Keratinocyte (primary cell): Measurements from ENCODE around the gene REEP6. TPM values are rescaled to one million over a fixed set of nuclear protein-coding genes. Genes with fewer than 3 reads are reported as not detected.
A peak's percentile ranks its signal among the peaks of the same experiment; 100 is the strongest.

Experiments used
- DNase-seq: peaks from one replicate; pipeline ENCODE4 v3.0.0-alpha.2; 2011; ENCODE audit warnings: low read depth, missing footprints, low spot score
- FAIRE-seq: peaks from 2 replicates; lab custom pipeline; 2011; peaks lifted over from hg19 to GRCh38; lab: Jason Lieb, UNC
- H2AFZ ChIP-seq: 2 replicates; pipeline ENCODE4 v1.6.0; 2012; ENCODE audit warnings: low read length, control low read depth, inconsistent platforms; ENCODE audit not compliant: control insufficient read depth
- H3K27ac ChIP-seq: 2 replicates; pipeline ENCODE4 v1.5.1; 2011; ENCODE audit warnings: low read length; ENCODE audit not compliant: control insufficient read depth, insufficient read depth
- H3K27me3 ChIP-seq: 3 replicates; pipeline ENCODE4 v1.6.0; 2011; ENCODE audit warnings: low read length; ENCODE audit not compliant: control insufficient read depth, insufficient read depth; ENCODE audit errors: extremely low read depth
- H3K36me3 ChIP-seq, 2 experiments: 2 replicates in 1 of 2; 3 replicates in 1 of 2; pipeline ENCODE4 v1.5.1; 2011; ENCODE audit warnings: low read length in 2 of 2, mild to moderate bottlenecking in 1 of 2; ENCODE audit not compliant: control insufficient read depth in 2 of 2, insufficient read depth in 2 of 2; ENCODE audit errors: extremely low read depth in 1 of 2
- H3K4me1 ChIP-seq: 3 replicates; pipeline ENCODE4 v1.5.1; 2011; ENCODE audit warnings: low read length; ENCODE audit not compliant: control insufficient read depth, insufficient read depth; ENCODE audit errors: extremely low read depth
- H3K4me2 ChIP-seq: 3 replicates; pipeline ENCODE4 v1.6.0; 2011; ENCODE audit warnings: low read depth, low read length; ENCODE audit not compliant: control insufficient read depth, insufficient read depth; ENCODE audit errors: extremely low read depth
- H3K4me3 ChIP-seq, 3 experiments: fragments of 200-600 bp in 1 of 3; sonication (generic) in 1 of 3; 2 replicates in 2 of 3; 3 replicates in 1 of 3; pipeline ENCODE4 v1.5.1; 2011 to 2016; ENCODE audit warnings: low read length in 3 of 3, mild to moderate bottlenecking in 3 of 3, control low read depth in 2 of 3, inconsistent platforms in 1 of 3, low read depth in 1 of 3, mixed read lengths in 1 of 3, mixed run types in 1 of 3, moderate library complexity in 1 of 3; ENCODE audit not compliant: control insufficient read depth in 2 of 3, insufficient read depth in 2 of 3; ENCODE audit errors: extremely low read depth in 1 of 3
- H3K79me2 ChIP-seq: 2 replicates; pipeline ENCODE4 v1.6.0; 2012; ENCODE audit warnings: low read length; ENCODE audit not compliant: control insufficient read depth, insufficient read depth
- H3K9ac ChIP-seq: 3 replicates; pipeline ENCODE4 v1.6.0; 2011; ENCODE audit warnings: low read length; ENCODE audit not compliant: control insufficient read depth, insufficient read depth; ENCODE audit errors: extremely low read depth
- H3K9me1 ChIP-seq: 3 replicates; pipeline ENCODE4 v1.6.0; 2011; ENCODE audit warnings: low read length; ENCODE audit not compliant: control insufficient read depth, insufficient read depth; ENCODE audit errors: extremely low read depth
- H3K9me3 ChIP-seq: 2 replicates; pipeline ENCODE4 v1.5.1; 2012; ENCODE audit warnings: low read depth, low read length; ENCODE audit not compliant: control insufficient read depth
- H4K20me1 ChIP-seq: 3 replicates; pipeline ENCODE4 v1.6.0; 2011; ENCODE audit warnings: low read length; ENCODE audit not compliant: control insufficient read depth, insufficient read depth; ENCODE audit errors: extremely low read depth
- EZH2 ChIP-seq: IDR thresholded peaks from one replicate; pipeline ENCODE4 v1.6.1; 2012; ENCODE audit warnings: inconsistent platforms, mild to moderate bottlenecking, low read length, moderate library complexity
- dilution Hi-C: fragments of 300-500 bp; cut with MboI; formaldehyde crosslinking; loops from one replicate; pipeline ENCODE4 v1.7.0; 2020; ENCODE audit warnings: low sequenced_read_pairs; ENCODE audit not compliant: extremely low pct_ligation_motif_present
- polyA plus RNA-seq, 5 experiments: library from polyadenylated mRNA; depleted of rRNA in 3 of 5; stranded (reverse) in 3 of 5; stranded (forward) in 1 of 5; unstranded in 1 of 5; fragments of >200 nt; gene quantifications; 1 replicate in 1 of 5; 2 replicates in 3 of 5; 3 replicates in 1 of 5; pipeline versions ENCODE4 v1.2.1 to v1.2.3, GENCODE V29; 2011 to 2012; ENCODE audit warnings: missing spikeins in 2 of 5, low read depth in 1 of 5, low replicate concordance in 1 of 5
- TF ChIP-seq, protein P1 (sequence below), 3 experiments: IDR thresholded peaks in 1 of 3; conservative IDR thresholded peaks in 1 of 3; optimal IDR thresholded peaks in 1 of 3; 2 replicates in 2 of 3; 3 replicates in 1 of 3; pipeline versions ENCODE3 to v1.5.1; 2011; ENCODE audit warnings: low read length in 3 of 3, mild to moderate bottlenecking in 3 of 3, moderate library complexity in 2 of 3, control low read depth in 1 of 3, inconsistent platforms in 1 of 3; ENCODE audit not compliant: insufficient read depth in 2 of 3; ENCODE audit errors: extremely low read depth in 1 of 3

Gene REEP6
- polyA plus RNA-seq, 1 donor (not counting 4 experiments of a cell fraction or from before 2014, with no cell fraction given) = 1.2 TPM

DNA sequence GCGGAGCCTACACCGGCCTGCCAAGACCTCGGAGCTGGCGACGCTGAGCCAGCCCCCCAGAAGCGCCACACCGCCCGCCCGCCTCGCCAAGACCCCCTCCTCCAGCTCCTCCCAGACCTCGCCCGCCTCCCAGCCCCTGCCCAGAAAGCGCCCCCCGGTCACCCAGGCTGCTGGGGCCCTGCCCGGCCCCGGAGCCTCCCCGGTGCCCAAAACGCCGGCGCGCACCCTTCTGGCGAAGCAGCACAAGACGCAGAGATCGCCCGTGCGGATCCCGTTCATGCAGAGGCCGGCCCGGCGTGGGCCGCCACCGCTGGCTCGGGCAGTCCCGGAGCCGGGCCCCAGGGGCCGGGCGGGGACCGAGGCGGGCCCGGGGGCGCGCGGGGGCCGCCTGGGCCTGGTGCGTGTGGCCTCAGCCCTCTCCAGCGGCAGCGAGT lies 22.1 kb upstream of the REEP6 start:
- no peaks in the 10 kb centered on the region for H3K36me3 ChIP-seq
- peaks cover 16% of the 10 kb centered on the region for H3K4me1 ChIP-seq
- no peak for TF ChIP-seq EZH2
- TF ChIP-seq, protein P1, sequence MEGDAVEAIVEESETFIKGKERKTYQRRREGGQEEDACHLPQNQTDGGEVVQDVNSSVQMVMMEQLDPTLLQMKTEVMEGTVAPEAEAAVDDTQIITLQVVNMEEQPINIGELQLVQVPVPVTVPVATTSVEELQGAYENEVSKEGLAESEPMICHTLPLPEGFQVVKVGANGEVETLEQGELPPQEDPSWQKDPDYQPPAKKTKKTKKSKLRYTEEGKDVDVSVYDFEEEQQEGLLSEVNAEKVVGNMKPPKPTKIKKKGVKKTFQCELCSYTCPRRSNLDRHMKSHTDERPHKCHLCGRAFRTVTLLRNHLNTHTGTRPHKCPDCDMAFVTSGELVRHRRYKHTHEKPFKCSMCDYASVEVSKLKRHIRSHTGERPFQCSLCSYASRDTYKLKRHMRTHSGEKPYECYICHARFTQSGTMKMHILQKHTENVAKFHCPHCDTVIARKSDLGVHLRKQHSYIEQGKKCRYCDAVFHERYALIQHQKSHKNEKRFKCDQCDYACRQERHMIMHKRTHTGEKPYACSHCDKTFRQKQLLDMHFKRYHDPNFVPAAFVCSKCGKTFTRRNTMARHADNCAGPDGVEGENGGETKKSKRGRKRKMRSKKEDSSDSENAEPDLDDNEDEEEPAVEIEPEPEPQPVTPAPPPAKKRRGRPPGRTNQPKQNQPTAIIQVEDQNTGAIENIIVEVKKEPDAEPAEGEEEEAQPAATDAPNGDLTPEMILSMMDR (optimal IDR thresholded peaks at IDR 0.05 in 1 of 3, IDR thresholded peaks at IDR 0.05 in 1 of 3, conservative IDR thresholded peaks at IDR 0.05 in 1 of 3; ENCODE audit: extremely low read depth in 1 of 3, insufficient read depth in 2 of 3, low read length in 3 of 3) = peak in 2 of 3 experiments; percentile 13 to 54
- H3K27ac ChIP-seq = no peak overlapping the region
- DNase-seq = no peak
- peaks cover 61% of the 10 kb centered on the region for H3K27me3 ChIP-seq
- H3K9ac ChIP-seq = no peak overlapping the region
- no peak for FAIRE-seq
- no peak overlapping the region for H2AFZ ChIP-seq
- H3K79me2 ChIP-seq = no peaks in the 10 kb centered on the region
- H3K4me2 ChIP-seq = peak overlapping the region; percentile 60
- H3K4me3 ChIP-seq = peak overlapping the region in 2 of 3 experiments; percentile 27 to 36
- peaks cover 12% of the 10 kb centered on the region for H4K20me1 ChIP-seq
- peaks cover 4% of the 10 kb centered on the region for H3K9me1 ChIP-seq
- H3K9me3 ChIP-seq = no peaks in the 10 kb centered on the region
- dilution Hi-C loops = no loop called here

GRCh38 chr19:1469255-1470054 lies 21.5 kb upstream of the REEP6 start:
- Histone ChIP-seq H3K27ac (no peak overlapping the region), H2AFZ (no peak overlapping the region), H3K27me3 (peaks cover 61% of the 10 kb centered on the region), H3K36me3 (peaks cover 0 to 1% of the 10 kb centered on the region in 2 experiments), H3K4me1 (peaks cover 16% of the 10 kb centered on the region), H4K20me1 (peaks cover 12% of the 10 kb centered on the region), H3K9me3 (no peaks in the 10 kb centered on the region), H3K9me1 (peaks cover 4% of the 10 kb centered on the region), H3K9ac (no peak overlapping the region), H3K79me2 (no peaks in the 10 kb centered on the region), H3K4me3 (peak overlapping the region in 2 of 3 experiments; percentile 27 to 48), H3K4me2 (peak overlapping the region; percentile 70)
- DNase-seq = no peak
- dilution Hi-C loops = no loop called here
- TF ChIP-seq EZH2 = no peak
- TF ChIP-seq, protein P1 (optimal IDR thresholded peaks at IDR 0.05 in 1 of 3, IDR thresholded peaks at IDR 0.05 in 1 of 3, conservative IDR thresholded peaks at IDR 0.05 in 1 of 3; ENCODE audit: extremely low read depth in 1 of 3, insufficient read depth in 2 of 3, low read length in 3 of 3) = no peak
- no peak for FAIRE-seq
